ENCODE measurements around the gene NLGN1.

Gene NLGN1

GRCh38 chr3:174023421-174023820 is 625.9 kb downstream of the NLGN1 start:
- no peak for ATAC-seq (ENCODE audit: low read depth)
- no peaks in the 10 kb centered on the region for H3K27me3 ChIP-seq (ENCODE audit: insufficient read depth, poor library complexity, severe bottlenecking)
- H3K27ac ChIP-seq (ENCODE audit: poor library complexity, severe bottlenecking) = no peak overlapping the region
- H3K4me3 ChIP-seq (ENCODE audit: severe bottlenecking) = no peak overlapping the region
- H3K4me1 ChIP-seq (ENCODE audit: insufficient read depth, poor library complexity, severe bottlenecking) = no peaks in the 10 kb centered on the region
- no peaks in the 10 kb centered on the region for H3K9me3 ChIP-seq (ENCODE audit: severe bottlenecking)
- no peak for DNase-seq (ENCODE audit: low spot score)
- no peaks in the 10 kb centered on the region for H3K36me3 ChIP-seq (ENCODE audit: low read depth)
- TF ChIP-seq CTCF (IDR thresholded peaks at IDR 0.05; ENCODE audit: poor library complexity, severe bottlenecking) = no peak

- Histone ChIP-seq H3K4me3 (ENCODE audit: severe bottlenecking) (no peak overlapping the region), H3K27me3 (ENCODE audit: insufficient read depth, poor library complexity, severe bottlenecking) (no peaks in the 10 kb centered on the region), H3K4me1 (ENCODE audit: insufficient read depth, poor library complexity, severe bottlenecking) (no peaks in the 10 kb centered on the region), H3K27ac (ENCODE audit: poor library complexity, severe bottlenecking) (no peak overlapping the region), H3K36me3 (ENCODE audit: low read depth) (no peaks in the 10 kb centered on the region), H3K9me3 (ENCODE audit: severe bottlenecking) (no peaks in the 10 kb centered on the region)
- no peak for TF ChIP-seq CTCF (IDR thresholded peaks at IDR 0.05; ENCODE audit: poor library complexity, severe bottlenecking)
- no peak for DNase-seq (ENCODE audit: low spot score)
- ATAC-seq (ENCODE audit: low read depth) = no peak
Measured at GRCh38 chr3:174028673-174029072, 631.1 kb downstream of the NLGN1 start.

DNA sequence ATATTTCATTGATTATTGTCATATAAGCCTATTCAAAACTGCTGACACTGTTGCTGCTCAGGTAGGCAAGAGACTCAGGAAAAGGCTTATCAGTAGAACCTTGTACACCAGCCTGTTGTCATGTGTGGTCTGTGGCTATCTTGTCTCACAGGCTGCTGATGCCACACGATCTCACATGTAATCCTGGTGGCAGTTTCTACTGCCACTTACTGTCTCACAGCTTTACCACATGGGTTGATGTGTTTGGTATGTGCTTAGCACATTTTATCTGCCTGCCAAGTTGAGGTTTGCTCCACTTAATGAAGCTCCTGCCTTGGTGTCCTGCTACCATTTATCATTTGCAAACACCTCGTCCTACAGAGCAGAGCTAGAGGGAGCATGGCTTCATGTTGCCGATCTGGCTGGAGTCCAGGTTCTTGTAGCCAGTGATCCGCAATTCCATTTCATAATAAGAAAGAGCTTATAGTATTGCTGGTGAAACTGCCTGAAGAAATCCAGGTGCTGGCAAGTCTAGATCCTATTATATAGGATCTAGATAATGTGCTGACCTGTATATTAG is 637.9 kb downstream of the NLGN1 start:
- Histone ChIP-seq H3K27me3 (ENCODE audit: insufficient read depth, poor library complexity, severe bottlenecking) (no peaks in the 10 kb centered on the region), H3K27ac (ENCODE audit: poor library complexity, severe bottlenecking) (no peak overlapping the region), H3K9me3 (ENCODE audit: severe bottlenecking) (no peaks in the 10 kb centered on the region), H3K4me3 (ENCODE audit: severe bottlenecking) (no peak overlapping the region), H3K36me3 (ENCODE audit: low read depth) (no peaks in the 10 kb centered on the region), H3K4me1 (ENCODE audit: insufficient read depth, poor library complexity, severe bottlenecking) (no peaks in the 10 kb centered on the region)
- no peak for TF ChIP-seq CTCF (IDR thresholded peaks at IDR 0.05; ENCODE audit: poor library complexity, severe bottlenecking)
- no peak for DNase-seq (ENCODE audit: low spot score)
- ATAC-seq (ENCODE audit: low read depth) = no peak

- no peak overlapping the region for H3K27ac ChIP-seq (ENCODE audit: poor library complexity, severe bottlenecking)
- no peak for ATAC-seq (ENCODE audit: low read depth)
- no peaks in the 10 kb centered on the region for H3K36me3 ChIP-seq (ENCODE audit: low read depth)
- no peaks in the 10 kb centered on the region for H3K27me3 ChIP-seq (ENCODE audit: insufficient read depth, poor library complexity, severe bottlenecking)
- H3K9me3 ChIP-seq (ENCODE audit: severe bottlenecking) = no peaks in the 10 kb centered on the region
- TF ChIP-seq CTCF (IDR thresholded peaks at IDR 0.05; ENCODE audit: poor library complexity, severe bottlenecking) = no peak
- no peak overlapping the region for H3K4me3 ChIP-seq (ENCODE audit: severe bottlenecking)
- no peak for DNase-seq (ENCODE audit: low spot score)
- H3K4me1 ChIP-seq (ENCODE audit: insufficient read depth, poor library complexity, severe bottlenecking) = no peaks in the 10 kb centered on the region
Measured at GRCh38 chr3:174046311-174046710, 648.8 kb downstream of the NLGN1 start.

GRCh38 chr3:174049472-174049871 is 651.9 kb downstream of the NLGN1 start:
- H3K4me1 ChIP-seq (ENCODE audit: insufficient read depth, poor library complexity, severe bottlenecking) = no peaks in the 10 kb centered on the region
- H3K27ac ChIP-seq (ENCODE audit: poor library complexity, severe bottlenecking) = no peak overlapping the region
- no peaks in the 10 kb centered on the region for H3K27me3 ChIP-seq (ENCODE audit: insufficient read depth, poor library complexity, severe bottlenecking)
- no peak overlapping the region for H3K4me3 ChIP-seq (ENCODE audit: severe bottlenecking)
- DNase-seq (ENCODE audit: low spot score) (no peak), ATAC-seq (ENCODE audit: low read depth) (no peak)
- H3K36me3 ChIP-seq (ENCODE audit: low read depth) = no peaks in the 10 kb centered on the region
- no peak for TF ChIP-seq CTCF (IDR thresholded peaks at IDR 0.05; ENCODE audit: poor library complexity, severe bottlenecking)
- no peaks in the 10 kb centered on the region for H3K9me3 ChIP-seq (ENCODE audit: severe bottlenecking)

All from RWPE2 (cell line).